Colon (tissue), 2 donors: ENCODE results near the gene PPP1R1B.

Source experiments
- FAIRE-seq: peaks from 2 replicates; lab custom pipeline; 2012; peaks lifted over from hg19 to GRCh38; lab: Jason Lieb, UNC
- donor health status: control.
- donor health status: control.

PPP1R1B gene

GRCh38 chr17:39617446-39618245 lies 9.1 kb upstream of the PPP1R1B start:
- no peak for FAIRE-seq

GRCh38 chr17:39618246-39618913 lies 8.4 kb upstream of the PPP1R1B start:
- FAIRE-seq: no peak

- FAIRE-seq: no peak
Observed at GRCh38 chr17:39618956-39619785, 7.6 kb upstream of the PPP1R1B start.

GRCh38 chr17:39619786-39620101 lies 7.0 kb upstream of the PPP1R1B start:
- FAIRE-seq: no peak

- no peak for FAIRE-seq
Observed at GRCh38 chr17:39621523-39622379, 5.0 kb upstream of the PPP1R1B start.

- no peak for FAIRE-seq
Observed at GRCh38 chr17:39622380-39623006, 4.3 kb upstream of the PPP1R1B start.

- FAIRE-seq: no peak
Observed at GRCh38 chr17:39623356-39623950, 3.3 kb upstream of the PPP1R1B start.

GRCh38 chr17:39624313-39624712 lies 2.4 kb upstream of the PPP1R1B start:
- FAIRE-seq: no peak

GRCh38 chr17:39625198-39625785 lies 1.5 kb upstream of the PPP1R1B start:
- no peak for FAIRE-seq

GRCh38 chr17:39627047-39627711 lies 427 bp downstream of the PPP1R1B start:
- FAIRE-seq: no peak

GRCh38 chr17:39627712-39628516 lies 1.2 kb downstream of the PPP1R1B start:
- no peak for FAIRE-seq

GRCh38 chr17:39628655-39629493 lies 2.1 kb downstream of the PPP1R1B start:
- no peak for FAIRE-seq

- no peak for FAIRE-seq
Observed at GRCh38 chr17:39629494-39629880, 2.7 kb downstream of the PPP1R1B start.

- FAIRE-seq: no peak
Observed at GRCh38 chr17:39629898-39630297, 3.1 kb downstream of the PPP1R1B start.

GRCh38 chr17:39631403-39631802 lies 4.7 kb downstream of the PPP1R1B start:
- FAIRE-seq: no peak

GRCh38 chr17:39632153-39632941 lies 5.6 kb downstream of the PPP1R1B start:
- no peak for FAIRE-seq

- FAIRE-seq: no peak
Observed at GRCh38 chr17:39633570-39634183, 6.9 kb downstream of the PPP1R1B start.
